HL-60 (cell line): Measurements from ENCODE around the gene LZTFL1.

Source experiments
- CTCF ChIP-seq: IDR thresholded peaks from one replicate; pipeline ENCODE4 v1.5.1; 2011; ENCODE audit warnings: low read length, control low read depth, inconsistent platforms; ENCODE audit not compliant: insufficient read depth
- GABPA ChIP-seq: IDR thresholded peaks from 2 replicates; pipeline ENCODE4 v1.6.1; 2012; ENCODE audit warnings: low read depth
- POLR2AphosphoS5 ChIP-seq: IDR thresholded peaks from 2 replicates; pipeline ENCODE4 v1.6.1; 2012; ENCODE audit warnings: low read depth
- REST ChIP-seq: IDR thresholded peaks from 2 replicates; pipeline ENCODE4 v1.6.1; 2012; ENCODE audit warnings: low read depth; ENCODE audit not compliant: insufficient replicate concordance
- SPI1 ChIP-seq: IDR thresholded peaks from 2 replicates; pipeline ENCODE4 v1.6.1; 2012; ENCODE audit warnings: low read depth, mild to moderate bottlenecking, borderline replicate concordance

- TF ChIP-seq CTCF (no peak), POLR2AphosphoS5 (no peak), REST (no peak), GABPA (no peak), SPI1 (no peak)
Observed at GRCh38 chr3:45792036-45792435, 49.9 kb downstream of the LZTFL1 start.
